GM13976 (cell line): ENCODE results near the gene DYNC1I1.

Experiments used
- DNase-seq: peaks from one replicate; pipeline ENCODE4 v3.0.0; 2012; ENCODE audit warnings: low spot score
- in situ Hi-C: fragments of 300-500 bp; cut with MboI; formaldehyde crosslinking; loops from one replicate; pipeline ENCODE4 v1.12.0; 2022; ENCODE audit warnings: low sequenced_read_pairs, mixed read lengths, inconsistent platforms; ENCODE audit not compliant: unreplicated experiment
- TF ChIP-seq, protein P1 (sequence below): IDR thresholded peaks from 2 replicates; pipeline ENCODE4 v1.5.1; 2012; ENCODE audit warnings: borderline replicate concordance, mild to moderate bottlenecking; ENCODE audit not compliant: insufficient read depth; ENCODE audit errors: extremely low read depth, missing control alignments, control extremely low read depth

Gene DYNC1I1

GRCh38 chr7:95814721-95815120 lies 42.4 kb downstream of the DYNC1I1 start:
- in situ Hi-C loops = no loop called here
- TF ChIP-seq, protein P1, sequence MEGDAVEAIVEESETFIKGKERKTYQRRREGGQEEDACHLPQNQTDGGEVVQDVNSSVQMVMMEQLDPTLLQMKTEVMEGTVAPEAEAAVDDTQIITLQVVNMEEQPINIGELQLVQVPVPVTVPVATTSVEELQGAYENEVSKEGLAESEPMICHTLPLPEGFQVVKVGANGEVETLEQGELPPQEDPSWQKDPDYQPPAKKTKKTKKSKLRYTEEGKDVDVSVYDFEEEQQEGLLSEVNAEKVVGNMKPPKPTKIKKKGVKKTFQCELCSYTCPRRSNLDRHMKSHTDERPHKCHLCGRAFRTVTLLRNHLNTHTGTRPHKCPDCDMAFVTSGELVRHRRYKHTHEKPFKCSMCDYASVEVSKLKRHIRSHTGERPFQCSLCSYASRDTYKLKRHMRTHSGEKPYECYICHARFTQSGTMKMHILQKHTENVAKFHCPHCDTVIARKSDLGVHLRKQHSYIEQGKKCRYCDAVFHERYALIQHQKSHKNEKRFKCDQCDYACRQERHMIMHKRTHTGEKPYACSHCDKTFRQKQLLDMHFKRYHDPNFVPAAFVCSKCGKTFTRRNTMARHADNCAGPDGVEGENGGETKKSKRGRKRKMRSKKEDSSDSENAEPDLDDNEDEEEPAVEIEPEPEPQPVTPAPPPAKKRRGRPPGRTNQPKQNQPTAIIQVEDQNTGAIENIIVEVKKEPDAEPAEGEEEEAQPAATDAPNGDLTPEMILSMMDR = no peak
- DNase-seq = no peak

DNA sequence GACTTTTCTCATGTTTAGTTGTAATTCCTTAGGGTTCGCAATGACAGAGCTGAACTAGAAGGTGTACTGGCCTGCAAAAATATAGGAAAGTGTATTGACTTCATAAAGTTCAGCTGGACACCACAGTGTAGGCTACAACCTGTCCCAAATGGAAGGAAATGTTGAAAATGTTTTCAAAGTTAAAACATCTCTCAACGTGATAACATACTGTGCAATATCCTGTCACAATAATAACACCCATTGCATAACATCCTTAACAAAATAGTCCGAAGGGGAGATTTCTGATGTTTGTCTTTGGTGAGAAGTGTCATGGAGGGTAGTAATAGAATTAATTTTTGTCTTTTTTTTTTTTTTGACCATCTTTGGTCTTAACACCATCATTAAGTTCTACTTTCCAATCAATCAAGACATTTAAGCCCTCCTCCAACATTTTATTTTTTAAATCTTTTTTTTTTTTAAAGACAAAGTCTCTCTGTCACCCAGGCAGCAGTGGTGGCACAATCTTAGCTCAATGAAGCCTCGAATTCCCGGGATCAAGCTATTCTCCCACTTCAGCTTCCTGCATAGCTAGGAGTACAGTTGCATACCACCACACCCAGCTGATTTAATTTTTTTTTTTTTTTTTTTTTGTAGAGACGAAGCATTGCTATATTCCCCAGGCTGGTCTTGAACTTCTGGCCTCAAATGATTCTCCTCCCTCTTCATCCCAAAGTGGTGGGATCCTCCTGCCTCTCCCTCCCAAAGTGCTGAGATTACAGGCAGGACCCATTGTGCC lies 45.7 kb downstream of the DYNC1I1 start:
- in situ Hi-C loops = no loop called here
- DNase-seq = no peak
- TF ChIP-seq, protein P1 = no peak

- no peak for DNase-seq
- in situ Hi-C loops = no loop called here
- TF ChIP-seq, protein P1 = no peak
Measured at GRCh38 chr7:95820778-95821177, 48.4 kb downstream of the DYNC1I1 start.

DNA sequence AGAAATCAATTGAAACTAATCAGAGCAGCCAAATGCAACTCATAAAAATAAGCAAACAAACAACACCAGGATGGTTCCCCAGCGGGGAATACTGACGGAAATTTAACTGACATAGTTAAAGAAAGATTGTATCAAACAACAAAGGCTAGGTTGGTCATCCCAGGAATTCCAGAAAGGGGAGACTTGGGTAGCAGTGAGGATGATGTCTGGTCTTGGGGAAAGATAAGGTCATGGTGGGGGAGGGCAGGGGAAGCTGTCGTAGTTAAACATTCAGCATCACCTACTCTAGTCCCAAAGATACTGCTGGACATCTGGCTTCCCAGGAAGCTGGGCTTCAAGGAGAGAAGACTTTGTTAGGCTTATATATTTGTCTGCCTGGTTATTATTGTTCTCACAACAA lies 50.4 kb downstream of the DYNC1I1 start:
- TF ChIP-seq, protein P1 = no peak
- in situ Hi-C loops = no loop called here

GRCh38 chr7:95824616-95825015 lies 52.3 kb downstream of the DYNC1I1 start:
- no peak for DNase-seq
- TF ChIP-seq, protein P1 = no peak
- in situ Hi-C loops = no loop called here

More for the DNA sequence above, 50.4 kb downstream of the DYNC1I1 start:
- no peak for DNase-seq

GRCh38 chr7:95828824-95829790 lies 56.8 kb downstream of the DYNC1I1 start:
- TF ChIP-seq, protein P1 = no peak
- in situ Hi-C loops = no loop called here
- DNase-seq = no peak
